GM23338 (cell line): Measurements from ENCODE around the gene ZNF318. TPM values are rescaled to one million over a fixed set of nuclear protein-coding genes. Genes with fewer than 3 reads are reported as not detected.

Experiments used
- ATAC-seq: fragments of 200-7000 bp; cut with Tn5 transposase; 3 replicates; pipeline ENCODE4 v1.9.1; 2020
- DNase-seq: peaks from one replicate; pipeline ENCODE4 v3.0.0-alpha.2; 2015; ENCODE audit warnings: low spot score
- H2AFZ ChIP-seq: fragments of 200-600 bp; sonication (generic); 2 replicates; pipeline ENCODE4 v1.8.0; 2016; ENCODE audit warnings: antibody characterized with exemption, mild to moderate bottlenecking, moderate library complexity
- H3F3A ChIP-seq: fragments of 200-600 bp; sonication (generic); replicated peaks from 2 replicates; pipeline ENCODE4 v1.8.0; 2017; ENCODE audit warnings: antibody characterized with exemption, mixed run types, low read depth
- H3K27ac ChIP-seq: fragments of 200-600 bp; sonication (generic); 2 replicates; pipeline ENCODE4 v1.6.1; 2016; ENCODE audit warnings: low read depth
- H3K27me3 ChIP-seq: fragments of 200-600 bp; sonication (generic); 2 replicates; pipeline ENCODE4 v1.8.0; 2016; ENCODE audit warnings: mild to moderate bottlenecking, mixed run types, moderate library complexity; ENCODE audit not compliant: insufficient read depth
- H3K36me3 ChIP-seq: fragments of 200-600 bp; sonication (generic); 2 replicates; pipeline ENCODE4 v1.8.0; 2016; ENCODE audit warnings: mild to moderate bottlenecking; ENCODE audit not compliant: insufficient read depth
- H3K4me1 ChIP-seq: fragments of 200-600 bp; sonication (generic); 2 replicates; pipeline ENCODE4 v1.8.0; 2016; ENCODE audit warnings: mild to moderate bottlenecking, moderate library complexity; ENCODE audit not compliant: insufficient read depth
- H3K4me2 ChIP-seq: fragments of 200-600 bp; sonication (generic); 2 replicates; pipeline ENCODE4 v1.7.1; 2017; ENCODE audit warnings: mixed run types
- H3K4me3 ChIP-seq: fragments of 200-600 bp; sonication (generic); 2 replicates; pipeline ENCODE4 v1.6.1; 2016; ENCODE audit warnings: mixed run types
- H3K79me2 ChIP-seq: fragments of 200-600 bp; sonication (generic); replicated peaks from 2 replicates; pipeline ENCODE4 v1.8.0; 2017; ENCODE audit warnings: mild to moderate bottlenecking; ENCODE audit not compliant: insufficient read depth
- H3K9me2 ChIP-seq: fragments of 200-600 bp; sonication (generic); 2 replicates; pipeline ENCODE4 v1.8.0; 2017; ENCODE audit not compliant: insufficient read depth
- H4K20me1 ChIP-seq: fragments of 200-600 bp; sonication (generic); replicated peaks from 2 replicates; pipeline ENCODE4 v1.8.0; 2017; ENCODE audit warnings: mild to moderate bottlenecking; ENCODE audit not compliant: insufficient read depth
- H3K27ac Mint-ChIP-seq: 2 replicates; pipeline ENCODE4 v1.8.0; 2020; ENCODE audit warnings: inconsistent platforms, mild to moderate bottlenecking, moderate library complexity, mixed read lengths
- H3K27me3 Mint-ChIP-seq: 3 replicates; pipeline ENCODE4 v1.8.0; 2022; ENCODE audit warnings: low read depth, mild to moderate bottlenecking, moderate library complexity, mixed read lengths, inconsistent platforms; ENCODE audit not compliant: insufficient read depth, poor library complexity
- H3K36me3 Mint-ChIP-seq: 3 replicates; pipeline ENCODE4 v1.8.0; 2021; ENCODE audit warnings: low read depth, mild to moderate bottlenecking, inconsistent platforms, moderate library complexity, mixed read lengths
- H3K4me1 Mint-ChIP-seq: 3 replicates; pipeline ENCODE4 v1.8.0; 2020; ENCODE audit warnings: mild to moderate bottlenecking, inconsistent platforms, mixed read lengths
- H3K4me3 Mint-ChIP-seq: 3 replicates; pipeline ENCODE4 v1.8.0; 2021; ENCODE audit warnings: moderate library complexity, mild to moderate bottlenecking, inconsistent platforms, mixed read lengths
- H3K9me3 Mint-ChIP-seq: 3 replicates; pipeline ENCODE4 v1.8.0; 2020; ENCODE audit warnings: moderate library complexity, mild to moderate bottlenecking, inconsistent platforms, mixed read lengths
- CREB1 ChIP-seq: fragments of 250-450 bp; sonication (Bioruptor Pico); IDR thresholded peaks from 2 replicates; pipeline ENCODE4 v1.5.0; 2020; ENCODE audit warnings: low read depth, mild to moderate bottlenecking, moderate library complexity
- ETS1 ChIP-seq: IDR thresholded peaks from 2 replicates; pipeline ENCODE4 v1.6.1; 2016; ENCODE audit warnings: antibody characterized with exemption
- JUNB ChIP-seq: IDR thresholded peaks from one replicate; pipeline ENCODE4 v1.6.1; 2016; ENCODE audit warnings: antibody characterized with exemption; ENCODE audit not compliant: unreplicated experiment
- NANOG ChIP-seq: IDR thresholded peaks from 2 replicates; pipeline ENCODE4 v1.6.1; 2016; ENCODE audit warnings: antibody characterized with exemption, borderline replicate concordance
- POLR2AphosphoS5 ChIP-seq: IDR thresholded peaks from 2 replicates; pipeline ENCODE4 v1.6.1; 2016; ENCODE audit warnings: antibody characterized with exemption, low read depth
- STAT1 ChIP-seq: IDR thresholded peaks from one replicate; pipeline ENCODE4 v1.6.1; 2016; ENCODE audit warnings: antibody characterized with exemption; ENCODE audit not compliant: unreplicated experiment
- ZNF114 ChIP-seq: fragments of 250-450 bp; sonication (Bioruptor Pico); IDR thresholded peaks from 2 replicates; pipeline ENCODE4 v1.5.0; 2020; ENCODE audit warnings: mild to moderate bottlenecking, moderate library complexity
- ZNF462 ChIP-seq: fragments of 250-450 bp; sonication (Bioruptor Pico); IDR thresholded peaks from 2 replicates; pipeline ENCODE4 v1.5.0; 2020; ENCODE audit warnings: mild to moderate bottlenecking, moderate library complexity
- polyA plus RNA-seq: library from polyadenylated mRNA; unstranded; fragments of >200 nt; fragmentation: Nextera tagmentation; extraction: Ambion mirVana; gene quantifications from 2 replicates; pipeline ENCODE4 v1.2.1, GENCODE V29; 2016
- total RNA-seq: library from RNA; depleted of rRNA; stranded (reverse); fragments of >200 nt; shearing (Covaris generic); gene quantifications from 2 replicates; pipeline ENCODE4 v1.2.3, GENCODE V29; 2014

Gene ZNF318
- total and polyA plus RNA-seq, 2 experiments from 2014 or later = 8.7 to 19.5 TPM

DNA sequence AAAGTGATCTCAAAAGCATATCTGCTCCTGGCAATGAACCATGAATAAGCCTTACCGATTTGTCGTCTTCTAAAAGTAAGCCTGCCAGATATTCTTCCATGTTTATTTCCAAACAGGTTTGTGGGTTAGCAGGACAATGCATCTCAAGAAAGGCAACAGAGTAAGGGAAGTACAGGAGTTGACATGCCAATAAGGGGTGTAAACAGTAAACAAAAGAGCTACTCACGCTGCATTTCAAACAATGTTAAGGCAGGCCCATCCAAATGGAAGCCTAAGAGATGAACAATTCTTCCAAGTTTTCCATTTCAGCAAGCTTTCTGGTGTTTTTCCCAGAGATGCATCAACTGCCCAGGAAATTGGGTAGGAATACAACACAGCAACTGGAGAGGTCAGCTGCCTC, 33.1 kb downstream of the ZNF318 start (continued):
- TF ChIP-seq ZNF462 (no peak), ETS1 (no peak)

- H3K36me3 Mint-ChIP-seq = peaks cover 9% of the 10 kb centered on the region
- H3K4me1 Mint-ChIP-seq = peaks cover 2% of the 10 kb centered on the region; the same call in 2 of the 3 replicates
- no peaks in the 10 kb centered on the region for H3K4me1 ChIP-seq
- no peak overlapping the region for H2AFZ ChIP-seq
- H3K9me2 ChIP-seq = no peaks in the 10 kb centered on the region
- peaks cover 8% of the 10 kb centered on the region; the same call in 1 of the 2 replicates for H3K36me3 ChIP-seq
- H3K79me2 ChIP-seq = no peaks in the 10 kb centered on the region
- H3F3A ChIP-seq = no peaks in the 10 kb centered on the region
- H3K9me3 Mint-ChIP-seq = no peaks in the 10 kb centered on the region
- no peak overlapping the region for H3K4me3 ChIP-seq
- H3K27ac Mint-ChIP-seq = no peak overlapping the region
- H3K27me3 Mint-ChIP-seq = no peaks in the 10 kb centered on the region
- no peak overlapping the region for H3K4me3 Mint-ChIP-seq
- ATAC-seq (no peak), DNase-seq (no peak)
- H3K27me3 ChIP-seq = no peaks in the 10 kb centered on the region
- no peaks in the 10 kb centered on the region for H4K20me1 ChIP-seq
- H3K27ac ChIP-seq = no peak overlapping the region
- H3K4me2 ChIP-seq = no peak overlapping the region
- TF ChIP-seq JUNB = no peak
- TF ChIP-seq NANOG = no peak
- no peak for TF ChIP-seq ZNF462
- TF ChIP-seq ZNF114 (CRISPR knock-in tag) = no peak
- no peak for TF ChIP-seq CREB1 (CRISPR knock-in tag)
- no peak for TF ChIP-seq STAT1
- TF ChIP-seq POLR2AphosphoS5 = no peak
Observed at GRCh38 chr6:43335469-43335868, 34.0 kb downstream of the ZNF318 start.
